Psoas muscle (tissue), 8 donors: ENCODE data around the gene C12orf75. TPM values are rescaled to one million over a fixed set of nuclear protein-coding genes. Genes with fewer than 3 reads are reported as not detected.
"Not testable (repeated sequence)": the region's sequence is repeated elsewhere in the genome, so short reads cannot be mapped to it uniquely, and the experiment has no call there.

Experiments
- ATAC-seq, 4 donors: fragments of 200-7000 bp; cut with Tn5 transposase; one replicate each; pipeline ENCODE4 v1.9.1; 2020; ENCODE audit warnings: moderate library complexity in 3 of 4, mild to moderate bottlenecking in 2 of 4
- DNase-seq, 2 donors: peaks; one replicate each; pipeline ENCODE4 v3.0.0-alpha.2; 2020
- H3K27ac ChIP-seq: fragments of 200-600 bp; one replicate; pipeline ENCODE4 v1.8.0; 2022
- H3K27me3 ChIP-seq, 3 donors: fragments of 200-600 bp in 1 of 3; one replicate each; pipeline versions ENCODE4 v1.6.1 to v1.8.0; 2013 to 2022; ENCODE audit warnings: low read length in 2 of 3, mild to moderate bottlenecking in 2 of 3, moderate library complexity in 1 of 3; ENCODE audit not compliant: insufficient read depth in 3 of 3
- H3K36me3 ChIP-seq, 2 donors: fragments of 200-600 bp in 1 of 2; one replicate each; pipeline versions ENCODE4 v1.6.1 to v1.8.0; 2013 to 2022; ENCODE audit warnings: low read depth in 1 of 2, mild to moderate bottlenecking in 1 of 2, moderate library complexity in 1 of 2; ENCODE audit not compliant: insufficient read depth in 1 of 2
- H3K4me1 ChIP-seq: fragments of 200-600 bp; one replicate; pipeline ENCODE4 v1.8.0; 2022
- H3K4me3 ChIP-seq: fragments of 200-600 bp; one replicate; pipeline ENCODE4 v1.8.0; 2022; ENCODE audit warnings: mild to moderate bottlenecking
- H3K9me3 ChIP-seq: fragments of 200-600 bp; one replicate; pipeline ENCODE4 v1.8.0; 2022
- WGBS, 3 donors: extraction: QIAGEN DNeasy Blood & Tissue Kit; methylation state at CpG; one replicate each; pipeline versions ENCODE4 v1.1.6 to v1.1.7; 2013; 5-methylcytosine and 5-hydroxymethylcytosine counted together
- intact Hi-C, 2 donors: fragments of 100-400 bp; cut with DNase I; formaldehyde crosslinking; loops; one replicate each; pipeline versions ENCODE4 v1.11.0 to v1.14.2; 2022
- polyA plus RNA-seq, 3 donors: library from polyadenylated mRNA; stranded (reverse); fragments of 200-250 nt; gene quantifications; one replicate each; pipeline ENCODE4 v1.2.3, GENCODE V29; 2013
- total RNA-seq, 4 donors: library from RNA; stranded (reverse); fragmentation: NEBNext Ultra II Directional in 2 of 4; extraction: Animal tissue kit (Norgen Biotek cat#: 25700) in 2 of 4; gene quantifications; one replicate each; pipeline versions ENCODE4 v1.2.1 to v1.2.4, GENCODE V29; 2021 to 2023
- TF ChIP-seq, protein P1 (sequence below): fragments of 200-600 bp; IDR thresholded peaks from one replicate; pipeline ENCODE4 v1.8.0; 2022; ENCODE audit warnings: antibody characterized with exemption
- donor health status: healthy with polysubstance abuse.
- donor health status: DM: no; HTN: no; CAD: no; lungs with moderate emphysema.
- donor health status: Bipolar disorder and iron deficiency.
- donor health status: healthy.
- donor health status: DM: yes; HTN: yes; CAD: no.
- donor health status: DM: no; HTN: no; CAD: no.
- donor health status: DM: no; HTN: no; CAD: no.
- donor health status: DM: yes; HTN: yes; CAD: no.

Gene C12orf75
- total and polyA plus RNA-seq, 7 donors: 25.6 to 228 (median 76.5) TPM

GRCh38 chr12:105330931-105331804, 677 bp downstream of the C12orf75 start:
- H3K9me3 ChIP-seq: no peaks in the 10 kb centered on the region
- WGBS, 3 donors: 3 to 4% (median 3%) methylated on average over 21 to 45 of the region's 46 CpGs
- DNase-seq (peak; percentile 46 to 56), ATAC-seq (peak; percentile 20 to 64 (median 44))
- H3K4me1 ChIP-seq: peaks cover 12% of the 10 kb centered on the region
- no peaks in the 10 kb centered on the region for H3K27me3 ChIP-seq
- peak overlapping the region; percentile 82 for H3K4me3 ChIP-seq
- H3K36me3 ChIP-seq: no peaks in the 10 kb centered on the region
- TF ChIP-seq, protein P1, sequence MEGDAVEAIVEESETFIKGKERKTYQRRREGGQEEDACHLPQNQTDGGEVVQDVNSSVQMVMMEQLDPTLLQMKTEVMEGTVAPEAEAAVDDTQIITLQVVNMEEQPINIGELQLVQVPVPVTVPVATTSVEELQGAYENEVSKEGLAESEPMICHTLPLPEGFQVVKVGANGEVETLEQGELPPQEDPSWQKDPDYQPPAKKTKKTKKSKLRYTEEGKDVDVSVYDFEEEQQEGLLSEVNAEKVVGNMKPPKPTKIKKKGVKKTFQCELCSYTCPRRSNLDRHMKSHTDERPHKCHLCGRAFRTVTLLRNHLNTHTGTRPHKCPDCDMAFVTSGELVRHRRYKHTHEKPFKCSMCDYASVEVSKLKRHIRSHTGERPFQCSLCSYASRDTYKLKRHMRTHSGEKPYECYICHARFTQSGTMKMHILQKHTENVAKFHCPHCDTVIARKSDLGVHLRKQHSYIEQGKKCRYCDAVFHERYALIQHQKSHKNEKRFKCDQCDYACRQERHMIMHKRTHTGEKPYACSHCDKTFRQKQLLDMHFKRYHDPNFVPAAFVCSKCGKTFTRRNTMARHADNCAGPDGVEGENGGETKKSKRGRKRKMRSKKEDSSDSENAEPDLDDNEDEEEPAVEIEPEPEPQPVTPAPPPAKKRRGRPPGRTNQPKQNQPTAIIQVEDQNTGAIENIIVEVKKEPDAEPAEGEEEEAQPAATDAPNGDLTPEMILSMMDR: peak; percentile 18
- peak overlapping the region; percentile 36 for H3K27ac ChIP-seq
- intact Hi-C loops: loop anchor here in 1 of 2 donors (5.0 kb wide), 1 partner anchor 51 kb away; no protein-coding TSS in a partner anchor

DNA sequence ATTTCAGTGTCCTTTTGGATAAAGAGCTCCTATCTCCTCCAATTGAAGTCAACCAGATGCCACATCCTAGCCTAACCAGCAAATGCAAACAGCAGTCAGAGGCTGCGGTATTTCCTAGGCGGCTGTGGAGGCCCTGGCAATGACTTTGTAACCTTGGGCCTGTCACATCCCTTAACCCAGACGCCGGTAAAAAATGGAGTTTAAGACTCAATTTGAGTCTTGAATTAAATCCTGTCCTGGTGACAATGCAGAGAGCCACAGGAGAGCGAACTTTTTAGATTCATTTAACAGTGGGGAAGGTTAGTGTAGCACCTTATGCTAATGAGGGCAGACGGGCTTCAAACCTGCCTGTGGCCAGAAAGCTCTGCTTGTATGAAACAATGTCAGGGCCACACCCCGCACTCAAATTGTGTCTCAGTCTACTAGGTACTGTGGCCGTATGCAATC, 1.3 kb downstream of the C12orf75 start:
- 69 to 75% (median 70%) methylated on average over 8 of the region's 8 CpGs for WGBS, 3 donors
- H3K27me3 ChIP-seq: no peaks in the 10 kb centered on the region
- H3K9me3 ChIP-seq: no peaks in the 10 kb centered on the region
- H3K4me1 ChIP-seq: peaks cover 12% of the 10 kb centered on the region
- peak in 1 of 4 donors; percentile 29 for ATAC-seq
- TF ChIP-seq, protein P1: no peak
- intact Hi-C loops: loop anchor here in 1 of 2 donors (5.0 kb wide), 1 partner anchor 50 kb away; no protein-coding TSS in a partner anchor
- H3K36me3 ChIP-seq: no peaks in the 10 kb centered on the region
- no peak for DNase-seq
- no peak overlapping the region for H3K4me3 ChIP-seq
- peak overlapping the region; percentile 4 for H3K27ac ChIP-seq

GRCh38 chr12:105332286-105332685, 1.8 kb downstream of the C12orf75 start:
- H3K36me3 ChIP-seq, DNase-seq, H3K27me3 ChIP-seq, H3K4me3 ChIP-seq, H3K9me3 ChIP-seq: not testable (repeated sequence)
- H3K4me1 ChIP-seq: peaks cover 12% of the 10 kb centered on the region
- ATAC-seq: peak in 1 of 4 donors; percentile 29
- H3K27ac ChIP-seq: peak overlapping the region; percentile 4
- 74 to 93% (median 87%) methylated on average over 6 of the region's 6 CpGs for WGBS, 3 donors
- intact Hi-C loops: loop anchor here in 1 of 2 donors (5.0 kb wide), 1 partner anchor 50 kb away; no protein-coding TSS in a partner anchor

- TF ChIP-seq, protein P1: no peak
These were observed 2.4 kb downstream of the C12orf75 start for GRCh38 chr12:105332925-105333324.

DNA sequence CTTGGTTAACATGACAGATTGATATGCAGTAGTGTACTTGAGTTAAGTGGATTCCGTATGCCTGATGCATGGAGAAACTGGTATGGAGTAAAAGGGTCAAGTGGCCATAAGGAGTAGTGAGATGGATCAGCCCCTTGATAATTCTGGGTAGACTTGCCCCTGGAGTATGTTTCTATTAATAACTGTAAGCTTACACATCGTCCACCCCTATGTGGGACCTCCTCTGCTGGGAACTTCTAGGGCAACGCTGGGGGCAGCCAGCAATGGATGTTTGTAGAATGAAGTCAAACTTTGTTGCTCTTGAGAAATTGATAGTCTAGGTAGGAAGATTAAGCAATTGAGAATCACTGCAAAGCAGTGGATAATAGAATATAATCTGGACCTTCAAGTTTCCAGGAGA, 3.5 kb downstream of the C12orf75 start:
- Histone ChIP-seq H3K36me3 (no peaks in the 10 kb centered on the region), H3K4me3 (no peak overlapping the region), H3K4me1 (peaks cover 12% of the 10 kb centered on the region), H3K27ac (no peak overlapping the region), H3K9me3 (no peaks in the 10 kb centered on the region), H3K27me3 (no peaks in the 10 kb centered on the region)
- TF ChIP-seq, protein P1: no peak
- 36 to 47% (median 38%) methylated on average over 3 of the region's 3 CpGs for WGBS, 3 donors
- DNase-seq (no peak), ATAC-seq (peak in 1 of 4 donors; percentile 57)
- intact Hi-C loops: loop anchor here in 1 of 2 donors (5.0 kb wide), 1 partner anchor 48 kb away; no protein-coding TSS in a partner anchor

More at GRCh38 chr12:105332925-105333324, 2.4 kb downstream of the C12orf75 start:
- no peaks in the 10 kb centered on the region for H3K9me3 ChIP-seq
- peaks cover 12% of the 10 kb centered on the region for H3K4me1 ChIP-seq
- no peaks in the 10 kb centered on the region for H3K36me3 ChIP-seq
- no peak overlapping the region for H3K27ac ChIP-seq
- WGBS, 3 donors: 85 to 96% (median 89%) methylated on average over 1 of the region's 1 CpG
- intact Hi-C loops: loop anchor here in 1 of 2 donors (5.0 kb wide), 1 partner anchor 49 kb away; no protein-coding TSS in a partner anchor
- DNase-seq (no peak), ATAC-seq (no peak)
- no peaks in the 10 kb centered on the region for H3K27me3 ChIP-seq
- H3K4me3 ChIP-seq: no peak overlapping the region
